ENCODE data around the gene SHISAL2A. TPM values are rescaled to one million over a fixed set of nuclear protein-coding genes. Genes with fewer than 3 reads are reported as not detected.
"Not testable (repeated sequence)": the region's sequence is repeated elsewhere in the genome, so short reads cannot be mapped to it uniquely, and the experiment has no call there.

Gene SHISAL2A
- total and polyA plus RNA-seq, 2 of the 13 experiments (the other 11 are each of a cell fraction or from before 2014, with no cell fraction given), result not detected

GRCh38 chr1:52692697-52693096 lies 59.7 kb downstream of the SHISAL2A start (continued):
- no peak for TF ChIP-seq ZNF350 (CRISPR knock-in tag; IDR thresholded peaks at IDR 0.05; ENCODE audit: borderline replicate concordance, low read depth)
- TF ChIP-seq ZNF33B (CRISPR knock-in tag; IDR thresholded peaks at IDR 0.05), result no peak
- TF ChIP-seq ZNF230 (CRISPR knock-in tag; IDR thresholded peaks at IDR 0.05), result no peak
- no peak for TF ChIP-seq CCAR2 (optimal IDR thresholded peaks at IDR 0.05; ENCODE audit: low read depth, low read length)

GRCh38 chr1:52693351-52693750 lies 60.4 kb downstream of the SHISAL2A start:
- ATAC-seq; POLR2A ChIA-PET; H4K20me1 ChIP-seq (ENCODE audit: insufficient read depth, low read length); H3K27ac ChIP-seq (ENCODE audit: extremely low read length, insufficient read depth, low read length); BruUV-seq (replicated peaks); FAIRE-seq; H3K9ac ChIP-seq (ENCODE audit: insufficient read depth, low read depth, low read length); CTCF ChIA-PET (ENCODE audit: low intra/inter-chr PET ratio, low total read pairs); H3K4me2 ChIP-seq (ENCODE audit: low read depth, low read length); H2AFZ ChIP-seq (ENCODE audit: low read length); H3K27me3 ChIP-seq (ENCODE audit: control insufficient read depth in 1 of 2, insufficient read depth in 2 of 2, low read length in 2 of 2); DNase-seq (ENCODE audit: low spot score); H3K4me3 ChIP-seq (replicated peaks in 1 of 3; ENCODE audit: insufficient read depth in 1 of 3, low read depth in 2 of 3, low read length in 3 of 3); in situ Hi-C loops (cut with HindIII; ENCODE audit: extremely low pct_ligation_motif_present, low pct_unique_long_range_greater_than_20kb); intact Hi-C loops (cut with micrococcal nuclease; ENCODE audit: unreplicated experiment); H3K9me3 ChIP-seq (ENCODE audit: low read length): not testable (repeated sequence)
- peaks cover 13 to 34% of the 10 kb centered on the region in 2 experiments for H3K36me3 ChIP-seq (replicated peaks in 1 of 2; ENCODE audit: control insufficient read depth in 1 of 2, insufficient read depth in 2 of 2, low read length in 2 of 2)
- WGBS (ENCODE audit: low lambda C conversion rate), result 96% methylated on average over 10 of the region's 10 CpGs
- peaks cover 39% of the 10 kb centered on the region for H3K79me2 ChIP-seq (ENCODE audit: insufficient read depth, low read length)
- H3K4me1 ChIP-seq (ENCODE audit: insufficient read depth, low read length), result peaks cover 26% of the 10 kb centered on the region

DNA sequence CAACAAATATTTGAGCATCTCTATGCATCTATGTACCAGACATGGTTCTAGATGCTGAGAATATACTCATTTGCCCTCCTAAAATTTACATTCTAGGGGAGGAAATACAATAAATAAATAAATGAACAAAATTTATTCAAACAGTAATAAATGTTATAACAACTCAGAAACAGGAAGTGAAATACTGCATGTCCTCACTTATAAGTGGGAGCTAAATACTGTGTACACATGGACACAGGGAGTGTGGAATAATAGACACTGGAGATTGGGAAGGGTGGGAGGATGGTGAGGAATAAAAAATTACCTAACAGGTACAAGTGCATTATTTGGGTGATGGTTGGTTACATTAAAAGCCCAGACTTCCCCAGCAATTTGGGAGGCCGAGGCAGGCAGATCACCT lies 60.9 kb downstream of the SHISAL2A start:
- peaks cover 10 to 31% of the 10 kb centered on the region in 2 experiments for H3K36me3 ChIP-seq (replicated peaks in 1 of 2; ENCODE audit: control insufficient read depth in 1 of 2, insufficient read depth in 2 of 2, low read length in 2 of 2)
- no peak overlapping the region for H3K9ac ChIP-seq (ENCODE audit: insufficient read depth, low read depth, low read length)
- WGBS (ENCODE audit: low lambda C conversion rate), result 100% methylated on average over 1 of the region's 1 CpG
- ChIA-PET CTCF (ENCODE audit: low intra/inter-chr PET ratio, low total read pairs) (no interaction called here), POLR2A (no interaction called here)
- H2AFZ ChIP-seq (ENCODE audit: low read length), result no peak overlapping the region
- H3K79me2 ChIP-seq (ENCODE audit: insufficient read depth, low read length), result peaks cover 39% of the 10 kb centered on the region
- H3K27ac ChIP-seq (ENCODE audit: extremely low read length, insufficient read depth, low read length), result no peak overlapping the region
- H3K27me3 ChIP-seq (ENCODE audit: control insufficient read depth in 1 of 2, insufficient read depth in 2 of 2, low read length in 2 of 2), result no peaks in the 10 kb centered on the region
- no peak overlapping the region for H3K4me2 ChIP-seq (ENCODE audit: low read depth, low read length)
- no peak for TF ChIP-seq MBD4 (IDR thresholded peaks at IDR 0.05; ENCODE audit: borderline replicate concordance, low read length)
- no peak for TF ChIP-seq MEIS2 (CRISPR knock-in tag; IDR thresholded peaks at IDR 0.05)
- no peak for TF ChIP-seq ZNF296 (CRISPR knock-in tag; conservative IDR thresholded peaks at IDR 0.05)
- no peak for TF ChIP-seq ZNF335 (CRISPR knock-in tag; IDR thresholded peaks at IDR 0.05)
- no peak for TF ChIP-seq ARNT (IDR thresholded peaks at IDR 0.05)
- TF ChIP-seq FIP1L1 (IDR thresholded peaks at IDR 0.05; ENCODE audit: borderline replicate concordance, insufficient read depth, low read depth, low read length), result no peak
- TF ChIP-seq ZKSCAN1 (IDR thresholded peaks at IDR 0.05; ENCODE audit: low read length), result no peak
- no peak for TF ChIP-seq SCMH1 (CRISPR knock-in tag; IDR thresholded peaks at IDR 0.05; ENCODE audit: borderline replicate concordance)
- no peak for TF ChIP-seq CREB1 (IDR thresholded peaks at IDR 0.05)
- no peak for TF ChIP-seq CREB1 (CRISPR knock-in tag; IDR thresholded peaks at IDR 0.05)
- no peak for TF ChIP-seq ZNF446 (CRISPR knock-in tag; IDR thresholded peaks at IDR 0.05)
- TF ChIP-seq AHR (CRISPR knock-in tag; IDR thresholded peaks at IDR 0.05), result no peak
- no peak for TF ChIP-seq HOXA5 (CRISPR knock-in tag; IDR thresholded peaks at IDR 0.05)
- TF ChIP-seq NCOA2 (CRISPR knock-in tag; IDR thresholded peaks at IDR 0.05), result no peak
- TF ChIP-seq ZSCAN25 (CRISPR knock-in tag; IDR thresholded peaks at IDR 0.05), result no peak
- H3K4me1 ChIP-seq (ENCODE audit: insufficient read depth, low read length), result peaks cover 31% of the 10 kb centered on the region
- no TSS peak for BruUV-seq (replicated peaks)
- no peaks in the 10 kb centered on the region for H4K20me1 ChIP-seq (ENCODE audit: insufficient read depth, low read length)
- FAIRE-seq, result no peak
- DNase-seq (ENCODE audit: low spot score), result no peak
- ATAC-seq, result no peak
- H3K4me3 ChIP-seq (replicated peaks in 1 of 3; ENCODE audit: insufficient read depth in 1 of 3, low read depth in 2 of 3, low read length in 3 of 3), result no peak overlapping the region
- no peaks in the 10 kb centered on the region for H3K9me3 ChIP-seq (ENCODE audit: low read length)
- in situ Hi-C loops (cut with HindIII; ENCODE audit: extremely low pct_ligation_motif_present, low pct_unique_long_range_greater_than_20kb) (no loop called here), intact Hi-C loops (cut with micrococcal nuclease; ENCODE audit: unreplicated experiment) (no loop called here)

All from HepG2 (cell line).